AG04450 (cell line): ENCODE data around the gene TIMM50. TPM values are rescaled to one million over a fixed set of nuclear protein-coding genes. Genes with fewer than 3 reads are reported as not detected.

ENCODE experiments used
- CTCF ChIA-PET: fragments of 300-600, 350-600 bp; formaldehyde crosslinking; extraction: SDS; loops from one replicate; lab custom pipeline; 2022; ENCODE audit warnings: antibody characterized with exemption, inconsistent platforms; lab: Charles Lee
- POLR2A ChIA-PET: fragments of 350-600 bp; formaldehyde crosslinking; extraction: SDS; loops from one replicate; lab custom pipeline; 2021; ENCODE audit warnings: antibody characterized with exemption, inconsistent platforms; lab: Yijun Ruan, JAX
- DNase-seq: peaks from one replicate; pipeline ENCODE4 v3.0.0-alpha.2; 2011; ENCODE audit warnings: low read depth, low spot score
- H3K27ac ChIP-seq: one replicate; pipeline ENCODE4 v1.5.1; 2012; ENCODE audit warnings: low read depth, low read length, control low read depth
- H3K27me3 ChIP-seq: one replicate; pipeline ENCODE4 v1.6.0; 2012; ENCODE audit warnings: low read length; ENCODE audit not compliant: control insufficient read depth, insufficient read depth
- H3K4me3 ChIP-seq: 2 replicates; pipeline ENCODE4 v1.5.1; 2011; ENCODE audit warnings: mild to moderate bottlenecking, low read depth, low read length, control low read depth
- H3K9me3 ChIP-seq: 2 replicates; pipeline ENCODE4 v1.5.1; 2012; ENCODE audit warnings: low read length; ENCODE audit not compliant: control insufficient read depth, insufficient read depth
- CTCF ChIP-seq: IDR thresholded peaks from 2 replicates; pipeline ENCODE4 v1.5.1; 2011; ENCODE audit warnings: low read depth, low read length, control low read depth, inconsistent platforms
- polyA plus RNA-seq: library from polyadenylated mRNA; depleted of rRNA; stranded (reverse); fragments of >200 nt; gene quantifications from 2 replicates; pipeline ENCODE4 v1.2.3, GENCODE V29; 2011

Gene TIMM50
- polyA plus RNA-seq, 1 experiment, result 58.9 TPM

- POLR2A ChIA-PET, result interaction anchor here (1.6 kb wide), 1 partner anchor 63 kb away, joined by 8 read pairs; the partner anchor contains the start of gene RPS16
- Histone ChIP-seq H3K9me3 (peaks cover 3% of the 10 kb centered on the region; the same call in 1 of the 2 replicates), H3K4me3 (peak within 1 kb of the TSS; percentile 39), H3K27me3 (peaks cover 43% of the 10 kb centered on the region), H3K27ac (no peak within 1 kb of the TSS)
- TF ChIP-seq CTCF, result no peak
- CTCF ChIA-PET, result interaction anchor here (0.6 to 1.9 kb wide), 3 partner anchors 35 to 59 kb away, joined by 3 to 10 read pairs (median 4); partner anchors contain the start of gene EID2
- no peak for DNase-seq
Observed at GRCh38 chr19:39498798-39499642, 18.4 kb downstream of the TIMM50 start, which contains the start of gene DLL3. Gene DLL3, plus strand, starts transcription at chr19:39498947. Its CDS starts 28 bp downstream, at chr19:39498975.

- TF ChIP-seq CTCF, result no peak
- Histone ChIP-seq H3K9me3 (peaks cover 3% of the 10 kb centered on the region; the same call in 1 of the 2 replicates), H3K4me3 (no peak overlapping the region), H3K27ac (no peak overlapping the region), H3K27me3 (peaks cover 50% of the 10 kb centered on the region)
- ChIA-PET CTCF (no interaction called here), POLR2A (interaction anchor here (0.7 kb wide), 1 partner anchor 325 kb away, joined by 5 read pairs; no protein-coding TSS in a partner anchor)
- DNase-seq, result no peak
Observed at GRCh38 chr19:39499932-39500331, 19.3 kb downstream of the TIMM50 start.

GRCh38 chr19:39500543-39500942, 19.9 kb downstream of the TIMM50 start:
- ChIA-PET CTCF (no interaction called here), POLR2A (no interaction called here)

GRCh38 chr19:39501340-39501739, 20.7 kb downstream of the TIMM50 start:
- Histone ChIP-seq H3K27ac (no peak overlapping the region), H3K4me3 (no peak overlapping the region), H3K27me3 (peaks cover 52% of the 10 kb centered on the region), H3K9me3 (peaks cover 3% of the 10 kb centered on the region; the same call in 1 of the 2 replicates)
- no peak for DNase-seq
- TF ChIP-seq CTCF, result no peak
- CTCF ChIA-PET, result no interaction called here
- POLR2A ChIA-PET, result no interaction called here

More at GRCh38 chr19:39500543-39500942, 19.9 kb downstream of the TIMM50 start:
- no peak for TF ChIP-seq CTCF
- Histone ChIP-seq H3K4me3 (no peak overlapping the region), H3K27me3 (peaks cover 50% of the 10 kb centered on the region), H3K27ac (no peak overlapping the region), H3K9me3 (peaks cover 3% of the 10 kb centered on the region; the same call in 1 of the 2 replicates)
- DNase-seq, result no peak
